IMR-90 (cell line): ENCODE results near the gene DBNL. TPM values are rescaled to one million over a fixed set of nuclear protein-coding genes. Genes with fewer than 3 reads are reported as not detected.

Source experiments
- ATAC-seq: fragments of 200-7000 bp; cut with Tn5 transposase; 2 replicates; pipeline ENCODE4 v1.9.1; 2020; ENCODE audit warnings: low read depth, mild to moderate bottlenecking, moderate library complexity
- BruUV-seq: library from RNA; stranded (reverse); fragments of 400-500 nt; replicated peaks from 2 replicates; lab custom pipeline; 2021; lab: Mats Ljungman, UMichigan
- CTCF ChIA-PET: fragments of 300-600 bp; formaldehyde crosslinking; extraction: SDS; loops from one replicate; lab custom pipeline; 2021; ENCODE audit warnings: antibody characterized with exemption; lab: Yijun Ruan, JAX
- POLR2A ChIA-PET: fragments of 300-600 bp; sonication (Branson Sonifier 250); formaldehyde crosslinking; loops from one replicate; lab custom pipeline; 2022; ENCODE audit warnings: antibody characterized with exemption; ENCODE audit not compliant: unreplicated experiment; lab: Charles Lee
- DNase-seq: peaks from one replicate; pipeline ENCODE4 v3.0.0; 2013
- H2AFZ ChIP-seq: replicated peaks from 2 replicates; pipeline ENCODE3; 2013; ENCODE audit warnings: low read length, mild to moderate bottlenecking; ENCODE audit not compliant: poor library complexity
- H2AK5ac ChIP-seq: 2 replicates; pipeline ENCODE4 v1.6.1; 2013; ENCODE audit warnings: low read depth, low read length, inconsistent platforms
- H2AK9ac ChIP-seq: replicated peaks from 2 replicates; pipeline ENCODE3; 2013; ENCODE audit warnings: mild to moderate bottlenecking, low read depth, low read length, moderate library complexity; ENCODE audit not compliant: poor library complexity
- H2BK120ac ChIP-seq: 2 replicates; pipeline ENCODE4 v1.6.1; 2013; ENCODE audit warnings: low read depth, low read length, inconsistent platforms
- H2BK15ac ChIP-seq: 3 replicates; pipeline ENCODE4 v1.6.1; 2013; ENCODE audit warnings: low read depth, low read length, inconsistent platforms
- H2BK20ac ChIP-seq: 2 replicates; pipeline ENCODE4 v1.6.1; 2013; ENCODE audit warnings: low read depth, mild to moderate bottlenecking, inconsistent platforms, low read length, moderate library complexity
- H2BK5ac ChIP-seq: 2 replicates; pipeline ENCODE4 v1.6.1; 2013; ENCODE audit warnings: mild to moderate bottlenecking, low read depth, low read length, inconsistent platforms; ENCODE audit not compliant: poor library complexity, severe bottlenecking
- H3K14ac ChIP-seq: replicated peaks from 2 replicates; pipeline ENCODE4 v1.6.1; 2013; ENCODE audit warnings: low read depth, low read length, inconsistent platforms
- H3K18ac ChIP-seq: 2 replicates; pipeline ENCODE4 v1.6.1; 2013; ENCODE audit warnings: low read depth, low read length, control low read depth
- H3K23ac ChIP-seq: 2 replicates; pipeline ENCODE4 v1.6.1; 2013; ENCODE audit warnings: low read depth, low read length, inconsistent platforms
- H3K27ac ChIP-seq: 2 replicates; pipeline ENCODE4 v1.5.1; 2013; ENCODE audit warnings: mild to moderate bottlenecking, control low read depth, low read length; ENCODE audit not compliant: insufficient read depth
- H3K27me3 ChIP-seq: 2 replicates; pipeline ENCODE4 v1.6.1; 2013; ENCODE audit warnings: low read length; ENCODE audit not compliant: control insufficient read depth, insufficient read depth
- H3K36me3 ChIP-seq: 2 replicates; pipeline ENCODE4 v1.6.1; 2013; ENCODE audit warnings: low read length, mixed read lengths; ENCODE audit not compliant: control insufficient read depth, insufficient read depth
- H3K4ac ChIP-seq: 2 replicates; pipeline ENCODE4 v1.6.1; 2013; ENCODE audit warnings: low read depth, low read length, inconsistent platforms
- H3K4me1 ChIP-seq: 2 replicates; pipeline ENCODE4 v1.6.1; 2013; ENCODE audit warnings: low read length, mixed read lengths; ENCODE audit not compliant: control insufficient read depth, insufficient read depth
- H3K4me2 ChIP-seq: 2 replicates; pipeline ENCODE4 v1.6.1; 2013; ENCODE audit warnings: low read depth, mild to moderate bottlenecking, control low read depth, low read length, moderate library complexity
- H3K4me3 ChIP-seq: 2 replicates; pipeline ENCODE4 v1.5.1; 2013; ENCODE audit warnings: low read depth, mild to moderate bottlenecking, control low read depth, low read length, moderate library complexity; ENCODE audit not compliant: insufficient read depth
- H3K56ac ChIP-seq: 2 replicates; pipeline ENCODE4 v1.6.1; 2013; ENCODE audit warnings: low read length, inconsistent platforms; ENCODE audit not compliant: insufficient read depth; ENCODE audit errors: extremely low read depth
- H3K79me1 ChIP-seq, 2 experiments: 2 replicates each; pipeline ENCODE4 v1.6.1; 2013; ENCODE audit warnings: low read length in 2 of 2, inconsistent platforms in 1 of 2, low read depth in 1 of 2
- H3K9ac ChIP-seq: 2 replicates; pipeline ENCODE4 v1.6.1; 2013; ENCODE audit warnings: low read depth, low read length, control low read depth
- H3K9me1 ChIP-seq: 2 replicates; pipeline ENCODE4 v1.6.1; 2013; ENCODE audit warnings: low read length, inconsistent platforms; ENCODE audit not compliant: insufficient read depth
- H3K9me3 ChIP-seq: 2 replicates; pipeline ENCODE4 v1.6.1; 2013; ENCODE audit warnings: low read length; ENCODE audit not compliant: control insufficient read depth, insufficient read depth
- H4K20me1 ChIP-seq: 2 replicates; pipeline ENCODE4 v1.6.1; 2013; ENCODE audit warnings: low read length, inconsistent platforms; ENCODE audit not compliant: insufficient read depth
- H4K5ac ChIP-seq: 2 replicates; pipeline ENCODE4 v1.6.1; 2013; ENCODE audit warnings: mild to moderate bottlenecking, low read depth, low read length, control low read depth
- H4K8ac ChIP-seq, 2 experiments: 2 replicates each; pipeline ENCODE4 v1.6.1; 2013; ENCODE audit warnings: low read depth in 2 of 2, low read length in 2 of 2, control low read depth in 1 of 2, inconsistent platforms in 1 of 2
- H4K91ac ChIP-seq: 2 replicates; pipeline ENCODE4 v1.6.1; 2013; ENCODE audit warnings: low read depth, low read length, inconsistent platforms; ENCODE audit not compliant: insufficient read depth
- BHLHE40 ChIP-seq: fragments of 150-350 bp; IDR thresholded peaks from 2 replicates; pipeline ENCODE4 v1.6.1; 2016; ENCODE audit warnings: mild to moderate bottlenecking, low read depth, low read length
- CEBPB ChIP-seq: IDR thresholded peaks from 2 replicates; pipeline ENCODE4 v1.6.1; 2012; ENCODE audit warnings: low read depth, low read length, improper control_type of control experiment
- FOS ChIP-seq: fragments of 150-350 bp; IDR thresholded peaks from 2 replicates; pipeline ENCODE4 v1.6.1; 2016; ENCODE audit warnings: low read depth, low read length
- MAFK ChIP-seq: IDR thresholded peaks from 2 replicates; pipeline ENCODE4 v1.6.1; 2012; ENCODE audit warnings: low read depth, low read length, improper control_type of control experiment
- MAZ ChIP-seq: IDR thresholded peaks from 2 replicates; pipeline ENCODE4 v1.6.1; 2012; ENCODE audit warnings: low read depth, mild to moderate bottlenecking, low read length, improper control_type of control experiment, moderate library complexity, borderline replicate concordance
- MXI1 ChIP-seq: IDR thresholded peaks from 2 replicates; pipeline ENCODE4 v1.6.1; 2012; ENCODE audit warnings: low read depth, mild to moderate bottlenecking, low read length, moderate library complexity, borderline replicate concordance
- NFE2L2 ChIP-seq: fragments of 150-350 bp; IDR thresholded peaks from 2 replicates; pipeline ENCODE4 v1.6.1; 2016; ENCODE audit warnings: low read depth, mild to moderate bottlenecking, low read length
- POLR2A ChIP-seq: IDR thresholded peaks from 2 replicates; pipeline ENCODE4 v1.6.1; 2012; ENCODE audit warnings: mild to moderate bottlenecking, low read depth, low read length
- RCOR1 ChIP-seq: IDR thresholded peaks from 2 replicates; pipeline ENCODE4 v1.6.1; 2012; ENCODE audit warnings: mild to moderate bottlenecking, low read length, improper control_type of control experiment; ENCODE audit not compliant: insufficient replicate concordance
- RFX5 ChIP-seq: IDR thresholded peaks from 2 replicates; pipeline ENCODE4 v1.8.0; 2012; ENCODE audit warnings: low read depth, mild to moderate bottlenecking, low read length, moderate library complexity
- SMC3 ChIP-seq: fragments of 150-350 bp; IDR thresholded peaks from 2 replicates; pipeline ENCODE4 v1.6.1; 2016; ENCODE audit warnings: low read depth, mild to moderate bottlenecking, antibody characterized with exemption, low read length, moderate library complexity
- whole genome bisulfite sequencing, 2 experiments: methylation state at CpG; one replicate each; pipeline versions ENCODE4 v1.1.5 to v1.1.7; 2013; ENCODE audit warnings: missing lambda C conversion rate in 2 of 2; ENCODE audit not compliant: insufficient read length in 1 of 2; ENCODE audit errors: extremely low coverage in 2 of 2; 5-methylcytosine and 5-hydroxymethylcytosine counted together
- dilution Hi-C: fragments of 300-500 bp; cut with HindIII; formaldehyde crosslinking; loops from one replicate; pipeline ENCODE4 v1.14.3; 2018; ENCODE audit warnings: low sequenced_read_pairs; ENCODE audit not compliant: unreplicated experiment
- in situ Hi-C: fragments of 300-500 bp; cut with MboI; formaldehyde crosslinking; loops from 3 replicates; pipeline ENCODE4 v1.14.3; 2019; ENCODE audit warnings: low sequenced_read_pairs, inconsistent platforms, mixed read lengths
- intact Hi-C: fragments of 100-400 bp; cut with micrococcal nuclease; formaldehyde crosslinking; loops from 2 replicates; pipeline ENCODE4 v1.10.0; 2022
- polyA plus RNA-seq, 3 experiments: library from polyadenylated mRNA; depleted of rRNA; stranded (reverse); fragments of >200 nt; gene quantifications; 2 replicates each; pipeline ENCODE4 v1.2.3, GENCODE V29; 2012; ENCODE audit warnings: low replicate concordance in 1 of 3
- total RNA-seq: library from RNA; depleted of rRNA; stranded (reverse); fragments of >200 nt; gene quantifications from 2 replicates; pipeline ENCODE4 v1.2.3, GENCODE V29; 2012
- TF ChIP-seq, protein P1 (sequence below): fragments of 150-350 bp; IDR thresholded peaks from 2 replicates; pipeline ENCODE4 v1.6.1; 2017; ENCODE audit warnings: mild to moderate bottlenecking, antibody characterized with exemption, low read length, low read depth
- TF ChIP-seq, protein P2 (sequence below): conservative IDR thresholded peaks from 2 replicates; pipeline ENCODE4 v1.5.1; 2012; ENCODE audit warnings: mild to moderate bottlenecking, low read depth, low read length, improper control_type of control experiment
- TF ChIP-seq, protein P3 (sequence below): fragments of 150-350 bp; IDR thresholded peaks from 2 replicates; pipeline ENCODE4 v1.6.1; 2016; ENCODE audit warnings: low read depth, mild to moderate bottlenecking, low read length, moderate library complexity, borderline replicate concordance

Gene DBNL
- total and polyA plus RNA-seq, 2 of the 4 experiments (the other 2 are of a cell fraction): 157 to 179 TPM

DNA sequence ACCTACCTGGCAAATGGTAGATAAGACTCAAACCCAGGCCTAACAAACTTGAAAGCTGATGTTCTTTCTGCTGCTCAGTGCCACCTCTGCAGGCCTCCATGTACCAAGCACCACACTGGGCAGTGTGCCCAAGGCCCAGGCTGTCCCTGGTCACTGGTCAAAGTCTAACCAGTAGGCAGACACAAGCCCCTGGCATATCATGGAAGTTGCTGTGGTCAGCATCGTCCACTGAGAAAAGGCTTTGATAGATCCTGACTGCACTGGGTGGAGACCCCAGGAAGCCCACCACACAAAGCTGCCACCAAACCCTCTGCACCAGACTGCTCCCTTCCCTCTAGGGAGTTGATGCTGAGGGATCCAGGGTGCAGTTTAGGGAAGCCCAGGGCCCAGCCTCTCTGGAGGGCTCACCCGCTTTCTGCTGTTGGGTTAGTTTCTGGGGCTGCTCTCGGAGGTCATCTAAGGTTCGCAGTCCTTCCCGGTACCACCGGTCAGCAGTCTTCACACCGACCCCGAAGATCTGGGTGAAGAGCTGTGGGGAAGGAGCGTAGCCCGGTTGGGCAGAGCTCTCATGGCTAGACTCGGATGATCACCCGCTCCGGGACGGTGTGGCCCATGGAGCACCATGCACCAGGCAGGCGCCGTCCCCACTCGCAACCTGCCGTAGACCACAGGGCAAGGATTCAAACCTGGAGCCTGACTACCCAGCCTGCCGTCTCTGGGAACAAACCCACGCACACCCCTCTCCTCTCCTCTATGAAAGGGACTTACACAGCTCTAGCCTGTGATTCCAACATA, 31.8 kb downstream of the DBNL start:
- Histone ChIP-seq H2BK20ac (no peak overlapping the region), H3K23ac (no peak overlapping the region), H3K18ac (no peak overlapping the region), H2BK15ac (no peak overlapping the region), H3K9me3 (no peaks in the 10 kb centered on the region), H2BK120ac (no peak overlapping the region), H3K36me3 (peaks cover 60% of the 10 kb centered on the region), H3K27me3 (no peaks in the 10 kb centered on the region), H2BK5ac (no peak overlapping the region), H3K4ac (no peak overlapping the region), H3K56ac (no peak overlapping the region), H3K9ac (no peak overlapping the region), H4K8ac (no peak overlapping the region), H3K4me1 (peaks cover 10% of the 10 kb centered on the region), H2AFZ (no peak overlapping the region), H3K14ac (no peak overlapping the region), H2AK5ac (no peak overlapping the region), H4K20me1 (no peaks in the 10 kb centered on the region; the same call in 1 of the 2 replicates), H3K27ac (no peak overlapping the region), H3K9me1 (peaks cover 7% of the 10 kb centered on the region), H2AK9ac (no peak overlapping the region), H3K4me3 (no peak overlapping the region), H3K79me1 (peaks cover 5 to 22% of the 10 kb centered on the region in 2 experiments; a peak in 3 of 4 replicates), H4K5ac (no peak overlapping the region), H4K91ac (no peak overlapping the region), H3K4me2 (no peak overlapping the region)
- intact Hi-C loops: no loop called here
- TF ChIP-seq, protein P1, sequence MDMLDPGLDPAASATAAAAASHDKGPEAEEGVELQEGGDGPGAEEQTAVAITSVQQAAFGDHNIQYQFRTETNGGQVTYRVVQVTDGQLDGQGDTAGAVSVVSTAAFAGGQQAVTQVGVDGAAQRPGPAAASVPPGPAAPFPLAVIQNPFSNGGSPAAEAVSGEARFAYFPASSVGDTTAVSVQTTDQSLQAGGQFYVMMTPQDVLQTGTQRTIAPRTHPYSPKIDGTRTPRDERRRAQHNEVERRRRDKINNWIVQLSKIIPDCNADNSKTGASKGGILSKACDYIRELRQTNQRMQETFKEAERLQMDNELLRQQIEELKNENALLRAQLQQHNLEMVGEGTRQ: no peak
- no peak for TF ChIP-seq NFE2L2
- TF ChIP-seq MAZ: no peak
- TF ChIP-seq CEBPB: no peak
- no peak for TF ChIP-seq SMC3
- TF ChIP-seq RFX5: no peak
- TF ChIP-seq, protein P2, sequence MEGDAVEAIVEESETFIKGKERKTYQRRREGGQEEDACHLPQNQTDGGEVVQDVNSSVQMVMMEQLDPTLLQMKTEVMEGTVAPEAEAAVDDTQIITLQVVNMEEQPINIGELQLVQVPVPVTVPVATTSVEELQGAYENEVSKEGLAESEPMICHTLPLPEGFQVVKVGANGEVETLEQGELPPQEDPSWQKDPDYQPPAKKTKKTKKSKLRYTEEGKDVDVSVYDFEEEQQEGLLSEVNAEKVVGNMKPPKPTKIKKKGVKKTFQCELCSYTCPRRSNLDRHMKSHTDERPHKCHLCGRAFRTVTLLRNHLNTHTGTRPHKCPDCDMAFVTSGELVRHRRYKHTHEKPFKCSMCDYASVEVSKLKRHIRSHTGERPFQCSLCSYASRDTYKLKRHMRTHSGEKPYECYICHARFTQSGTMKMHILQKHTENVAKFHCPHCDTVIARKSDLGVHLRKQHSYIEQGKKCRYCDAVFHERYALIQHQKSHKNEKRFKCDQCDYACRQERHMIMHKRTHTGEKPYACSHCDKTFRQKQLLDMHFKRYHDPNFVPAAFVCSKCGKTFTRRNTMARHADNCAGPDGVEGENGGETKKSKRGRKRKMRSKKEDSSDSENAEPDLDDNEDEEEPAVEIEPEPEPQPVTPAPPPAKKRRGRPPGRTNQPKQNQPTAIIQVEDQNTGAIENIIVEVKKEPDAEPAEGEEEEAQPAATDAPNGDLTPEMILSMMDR: no peak
- no peak for TF ChIP-seq FOS
- TF ChIP-seq, protein P3, sequence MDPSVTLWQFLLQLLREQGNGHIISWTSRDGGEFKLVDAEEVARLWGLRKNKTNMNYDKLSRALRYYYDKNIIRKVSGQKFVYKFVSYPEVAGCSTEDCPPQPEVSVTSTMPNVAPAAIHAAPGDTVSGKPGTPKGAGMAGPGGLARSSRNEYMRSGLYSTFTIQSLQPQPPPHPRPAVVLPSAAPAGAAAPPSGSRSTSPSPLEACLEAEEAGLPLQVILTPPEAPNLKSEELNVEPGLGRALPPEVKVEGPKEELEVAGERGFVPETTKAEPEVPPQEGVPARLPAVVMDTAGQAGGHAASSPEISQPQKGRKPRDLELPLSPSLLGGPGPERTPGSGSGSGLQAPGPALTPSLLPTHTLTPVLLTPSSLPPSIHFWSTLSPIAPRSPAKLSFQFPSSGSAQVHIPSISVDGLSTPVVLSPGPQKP: no peak
- TF ChIP-seq RCOR1: no peak
- TF ChIP-seq POLR2A: no peak
- no peak for TF ChIP-seq BHLHE40
- TF ChIP-seq MXI1: no peak
- no peak for TF ChIP-seq MAFK
- dilution Hi-C loops: no loop called here
- POLR2A ChIA-PET: no interaction called here
- CTCF ChIA-PET: no interaction called here
- ATAC-seq (no peak), DNase-seq (no peak)
- no CpG with 5 or more reads among the region's 20 CpGs for WGBS, 2 experiments
- in situ Hi-C loops: no loop called here
- BruUV-seq: no TSS peak
